Activated gamma-delta T cell (primary cell): ENCODE results near the gene ANXA3.
"Not testable (repeated sequence)": the region's sequence is repeated elsewhere in the genome, so short reads cannot be mapped to it uniquely, and the experiment has no call there.

Experiments
- DNase-seq: peaks from one replicate; lab custom pipeline; 2025; lab: John Stamatoyannopoulos, UW

Gene ANXA3

GRCh38 chr4:78543424-78544125 lies 8.0 kb upstream of the ANXA3 start:
- DNase-seq = no peak

GRCh38 chr4:78544678-78545077 lies 6.9 kb upstream of the ANXA3 start:
- DNase-seq = no peak

DNA sequence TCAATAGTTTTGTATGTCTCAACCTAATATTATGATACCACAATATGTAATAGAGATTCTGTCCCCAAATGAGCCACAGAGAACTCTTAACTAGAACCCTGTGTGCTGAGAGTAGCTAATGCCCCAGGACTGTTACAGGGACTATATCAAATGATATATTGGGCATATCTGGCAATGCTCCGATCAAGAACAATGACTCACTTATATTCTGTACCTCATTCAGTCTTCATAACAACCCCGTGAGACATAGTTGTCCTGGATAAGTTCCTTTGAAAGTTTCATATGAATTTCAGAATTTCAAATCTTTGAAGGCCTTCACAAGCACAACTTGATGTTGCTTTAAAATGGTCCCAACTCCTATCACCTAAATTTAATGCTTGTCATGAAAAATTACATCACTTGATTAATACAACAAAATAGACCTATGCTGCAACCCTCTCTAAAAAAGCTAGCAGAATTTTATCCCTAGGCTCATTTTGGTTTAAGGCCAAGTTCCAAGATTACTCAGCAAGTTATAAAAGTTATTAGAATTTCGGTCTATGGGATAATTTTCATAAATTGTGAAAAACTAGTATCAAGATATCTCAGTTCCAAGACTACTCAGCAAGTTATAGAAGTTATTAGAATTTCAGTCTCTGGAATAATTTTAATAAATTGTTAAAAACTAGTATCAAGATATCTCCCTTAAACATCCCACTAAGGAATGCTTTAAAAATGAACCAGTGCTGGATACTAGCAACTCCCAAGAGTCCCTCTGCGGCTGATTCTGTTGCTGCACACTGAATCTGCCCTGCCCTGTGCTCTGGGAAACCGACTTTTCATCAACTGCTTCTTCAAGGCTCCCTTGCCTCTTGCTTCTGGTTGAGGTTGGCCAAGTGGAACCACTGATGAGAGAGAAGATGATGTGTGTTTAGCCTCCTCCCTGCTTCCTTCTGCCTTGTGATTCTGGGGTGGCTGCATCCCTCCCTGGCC lies 6.0 kb upstream of the ANXA3 start:
- DNase-seq = no peak

DNA sequence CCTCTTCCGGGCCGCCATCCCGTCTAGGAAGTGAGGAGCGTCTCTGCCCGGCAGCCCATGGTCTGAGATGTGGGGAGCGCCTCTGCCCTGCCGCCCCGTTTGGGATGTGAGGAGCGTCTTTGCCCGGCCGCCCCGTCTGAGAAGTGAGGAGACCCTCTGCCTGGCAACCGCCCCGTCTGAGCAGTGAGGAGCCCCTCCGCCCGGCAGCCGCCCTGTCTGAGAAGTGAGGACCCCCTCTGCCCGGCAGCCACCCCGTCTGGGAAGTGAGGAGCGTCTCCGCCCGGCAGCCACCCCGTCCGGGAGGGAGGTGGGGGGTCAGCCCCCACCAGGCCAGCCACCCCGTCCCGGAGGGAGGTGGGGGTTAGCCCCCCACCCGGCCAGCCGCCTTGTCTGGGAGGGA lies 3.7 kb upstream of the ANXA3 start:
- DNase-seq = not testable (repeated sequence)

GRCh38 chr4:78548889-78549288 lies 2.7 kb upstream of the ANXA3 start:
- DNase-seq = not testable (repeated sequence)

DNA sequence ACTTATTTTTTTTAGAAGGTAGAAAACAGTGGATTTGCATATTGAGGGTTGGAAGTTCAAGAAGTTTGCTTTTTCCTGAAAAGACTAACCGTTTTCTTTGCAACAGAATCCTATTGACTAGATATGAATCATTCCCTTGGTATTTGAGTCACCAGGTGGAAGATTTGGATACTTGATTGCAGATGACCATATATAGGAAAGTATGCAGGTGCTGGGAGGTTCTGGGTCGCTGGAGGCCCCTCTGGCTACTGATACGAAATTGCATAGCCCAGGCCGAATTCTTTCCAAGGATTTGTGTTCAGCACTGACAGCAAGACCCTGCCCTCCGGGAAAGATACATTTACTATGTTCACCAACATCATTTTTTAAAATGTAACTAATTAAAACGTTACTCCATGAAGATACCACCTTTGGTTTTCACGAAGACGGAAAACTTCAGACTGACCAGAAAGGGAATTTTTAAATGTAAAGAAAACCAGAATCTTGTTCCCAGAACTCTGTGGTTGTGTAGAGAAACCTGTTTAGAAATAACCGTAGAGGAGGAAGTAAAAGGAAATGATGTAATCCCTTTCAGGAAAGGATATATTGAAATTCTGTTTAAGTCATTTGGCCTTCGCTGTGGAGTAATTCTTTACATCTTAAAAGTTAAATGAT lies 946 bp downstream of the ANXA3 start:
- DNase-seq = no peak

DNA sequence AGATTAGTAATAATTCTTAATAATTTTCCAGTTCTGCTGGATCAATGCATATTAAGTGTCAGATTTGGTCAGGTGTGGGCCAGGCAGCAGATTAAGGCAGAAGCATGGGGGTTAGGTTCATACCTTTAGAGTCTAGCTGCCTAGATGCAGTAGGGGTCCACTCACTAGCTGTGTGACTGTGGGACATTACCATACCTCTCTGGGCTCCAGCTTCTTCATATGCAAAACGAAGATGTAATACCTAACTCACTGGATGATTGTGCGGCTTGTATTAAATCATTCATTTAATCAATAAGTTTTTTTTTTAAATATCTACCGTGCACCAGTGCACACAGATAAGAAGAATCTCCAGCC lies 1.4 kb downstream of the ANXA3 start:
- no peak for DNase-seq

GRCh38 chr4:78553529-78554060 lies 2.0 kb downstream of the ANXA3 start:
- no peak for DNase-seq

DNA sequence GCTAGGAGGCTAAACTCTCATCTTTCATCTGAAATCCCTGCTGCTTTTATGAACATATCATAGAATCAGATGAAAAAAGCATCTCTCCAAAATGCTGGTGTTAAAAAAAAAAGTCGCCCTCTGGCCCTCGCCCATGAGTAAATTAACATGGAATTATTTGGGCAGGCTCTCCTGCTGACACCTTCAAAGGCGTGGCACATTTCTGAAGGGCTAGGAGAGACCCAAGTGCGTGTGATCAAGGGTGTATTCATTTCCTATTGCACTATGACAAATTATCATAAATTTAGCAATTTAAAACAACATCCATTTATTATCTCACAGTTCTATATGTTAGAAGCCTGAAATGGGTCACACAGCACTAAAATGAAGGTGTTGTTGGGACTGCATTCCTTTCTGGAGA lies 5.1 kb downstream of the ANXA3 start:
- DNase-seq = no peak

DNA sequence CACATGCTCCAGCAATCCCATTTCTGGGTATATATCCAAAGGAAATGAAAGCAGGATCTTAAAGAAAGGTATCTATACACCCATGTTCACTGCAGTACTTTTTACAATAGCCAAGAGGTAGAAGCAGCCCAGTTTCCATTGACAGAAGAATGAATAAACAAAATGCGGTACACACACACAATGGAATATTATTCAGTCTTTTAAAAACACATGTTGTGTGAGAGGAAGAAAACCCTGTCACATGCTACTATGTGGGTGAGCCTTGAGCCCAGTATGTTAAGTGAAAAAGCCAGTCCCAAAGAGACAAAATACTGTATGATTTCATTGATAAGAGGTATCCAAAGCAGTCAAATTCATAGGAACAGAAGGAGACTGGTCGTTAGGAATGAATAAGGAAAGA lies 6.3 kb downstream of the ANXA3 start:
- no peak for DNase-seq

DNA sequence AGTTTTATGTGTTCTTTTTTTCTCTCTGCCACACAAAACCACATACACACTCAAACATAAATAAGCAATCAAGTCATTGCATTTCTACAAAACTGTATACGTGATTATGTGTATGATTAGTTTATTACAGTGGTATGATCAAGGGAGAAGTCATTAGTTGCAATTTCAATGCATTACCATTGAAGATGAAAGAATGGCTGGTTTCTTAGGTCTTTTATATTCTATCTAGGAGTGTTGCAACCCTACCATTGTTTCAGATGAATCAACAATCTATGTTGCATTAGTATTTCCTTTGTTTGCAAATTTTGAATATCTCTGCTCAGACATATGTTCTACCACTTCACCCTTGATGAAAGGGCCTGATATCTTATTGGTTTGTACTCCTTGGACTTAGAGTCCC lies 6.8 kb downstream of the ANXA3 start:
- DNase-seq = no peak

DNA sequence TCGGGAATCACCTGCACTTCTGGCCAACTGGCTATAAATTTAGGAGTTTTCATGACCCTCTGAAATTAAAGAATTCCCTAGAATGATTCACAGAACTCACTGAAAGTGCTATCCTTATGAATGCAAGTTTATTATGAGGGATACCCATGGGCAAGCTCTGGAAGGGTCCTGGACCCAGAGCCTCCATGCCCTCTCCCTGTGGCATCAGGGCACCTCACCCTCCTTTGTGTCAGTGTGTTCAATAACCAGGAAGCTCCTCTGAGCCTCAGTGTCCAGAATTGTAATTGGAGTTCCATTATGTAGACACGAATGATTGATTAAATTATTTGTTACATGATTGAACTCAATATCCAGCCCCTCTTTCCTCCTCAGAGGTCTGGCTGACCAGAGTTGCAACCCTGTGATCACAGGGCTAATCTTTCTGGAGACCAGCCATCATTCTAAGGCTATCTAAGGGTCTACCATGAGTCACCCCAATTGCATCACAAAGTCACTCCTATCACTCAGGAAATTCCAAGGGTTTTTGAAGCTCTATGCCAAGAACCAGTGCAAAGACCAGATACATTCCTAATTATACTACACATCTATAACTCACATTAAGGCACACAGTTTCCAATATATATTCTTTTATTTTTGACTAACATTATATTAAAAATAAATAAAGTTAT lies 8.9 kb downstream of the ANXA3 start:
- no peak for DNase-seq

DNA sequence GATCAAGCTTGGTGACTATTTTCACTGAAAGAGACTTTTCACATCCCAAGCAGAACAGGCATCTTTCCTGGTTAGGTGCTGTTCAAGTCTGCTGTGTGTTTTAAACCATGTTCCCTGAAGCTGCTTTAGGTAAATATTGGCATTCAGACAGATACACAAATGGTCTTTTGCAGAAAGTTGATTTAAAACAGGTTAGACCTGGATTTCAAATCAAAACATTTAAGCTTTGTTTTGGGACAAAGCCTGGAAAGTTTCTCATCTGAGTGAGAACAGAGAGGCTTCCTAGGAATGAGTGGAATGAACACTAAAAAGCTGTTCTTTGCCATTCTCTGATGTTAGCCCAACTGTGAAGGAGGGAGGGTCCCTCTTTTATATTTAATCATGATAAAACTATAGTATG lies 10.1 kb downstream of the ANXA3 start:
- DNase-seq = no peak

DNA sequence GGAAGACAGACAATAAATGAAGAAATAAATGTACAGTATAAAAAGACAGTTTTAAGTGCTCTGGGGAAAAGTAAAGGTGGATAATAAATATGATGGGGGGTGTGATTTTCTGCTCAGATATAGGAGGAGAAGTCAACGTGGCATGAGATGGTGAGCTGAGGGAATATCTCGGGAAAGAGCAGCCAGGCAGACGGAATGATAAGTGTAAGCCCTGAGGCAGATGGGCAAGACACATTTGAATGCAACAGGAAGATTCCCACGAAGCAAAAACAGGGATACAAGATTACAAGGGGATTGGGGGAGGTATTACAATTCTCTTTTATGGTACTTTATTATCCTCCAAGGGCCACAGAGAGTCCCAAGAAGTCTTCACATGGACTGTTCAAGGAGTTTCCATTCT lies 11.1 kb downstream of the ANXA3 start:
- DNase-seq = no peak

DNA sequence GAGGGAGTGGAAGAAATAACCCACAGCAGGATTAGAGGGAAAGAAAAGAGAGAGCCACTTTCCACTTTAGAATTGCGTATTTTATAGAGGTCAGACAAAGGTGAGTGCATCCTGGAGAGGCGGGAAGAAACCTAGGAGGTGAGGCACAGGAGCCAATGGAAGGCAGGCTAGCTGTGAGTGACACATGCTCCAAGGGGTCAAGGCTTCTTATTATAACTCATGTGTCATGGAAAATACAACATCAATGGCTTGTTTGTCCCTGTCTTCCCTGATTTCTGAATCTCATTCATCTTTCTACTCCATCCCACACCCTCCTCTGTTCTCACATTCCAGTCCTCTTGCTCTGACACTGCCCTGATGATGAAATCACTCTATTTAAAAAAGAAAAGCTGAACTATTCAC lies 14.4 kb downstream of the ANXA3 start:
- DNase-seq = no peak

- DNase-seq = no peak
These were observed 15.4 kb downstream of the ANXA3 start for GRCh38 chr4:78566834-78567499.

DNA sequence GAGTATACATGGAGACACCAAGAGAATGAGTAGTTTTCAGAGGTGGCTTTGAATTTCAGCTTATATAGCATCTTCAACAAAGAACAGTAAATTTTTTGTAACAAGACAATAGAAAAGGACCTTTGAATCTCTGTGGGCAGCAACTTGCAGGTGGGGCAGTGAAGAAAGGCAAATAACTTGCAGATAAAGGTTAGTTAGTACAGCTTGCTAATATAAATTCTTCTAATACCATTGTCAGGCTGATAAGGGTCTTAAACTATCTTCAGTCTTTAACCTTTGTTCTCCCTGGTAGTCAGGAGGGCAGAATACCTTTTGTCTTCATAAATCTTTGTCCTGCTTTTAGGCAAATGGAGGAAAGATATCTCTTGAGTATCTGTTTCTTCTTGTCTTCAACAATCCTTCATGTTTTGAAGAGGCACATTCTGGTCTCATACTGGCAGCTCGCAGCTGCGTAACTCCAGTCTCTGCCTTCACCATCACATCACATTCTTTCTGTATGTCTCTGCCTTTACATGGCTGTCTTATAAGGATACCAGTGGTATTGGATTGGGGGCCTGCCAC lies 16.0 kb downstream of the ANXA3 start:
- no peak for DNase-seq

- DNase-seq = no peak
These were observed 17.2 kb downstream of the ANXA3 start for GRCh38 chr4:78568640-78569305.

DNA sequence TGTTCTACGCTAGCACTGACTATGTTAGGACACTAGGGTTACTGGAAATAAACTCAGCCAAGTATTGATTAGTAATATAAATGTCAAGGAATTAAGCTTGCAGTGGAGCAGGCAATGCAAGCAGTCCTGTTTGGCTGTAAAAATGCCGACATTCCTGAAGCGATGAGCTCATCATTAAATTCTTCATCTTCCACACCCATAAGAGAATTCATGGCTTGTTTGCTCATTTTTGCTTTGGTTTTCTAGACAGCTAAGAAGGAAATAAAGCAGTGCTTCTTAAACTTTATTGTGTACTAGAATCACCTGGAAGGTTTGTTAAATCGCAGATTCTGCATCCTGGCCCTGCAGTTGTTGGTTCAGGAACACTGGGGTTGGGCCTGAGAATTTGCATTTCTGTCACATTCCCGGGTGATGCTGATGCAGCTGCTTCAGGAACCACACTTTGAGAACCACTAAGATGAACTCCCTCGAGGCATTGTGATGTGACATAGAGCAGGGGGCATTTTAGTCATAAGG lies 17.8 kb downstream of the ANXA3 start:
- no peak for DNase-seq

DNA sequence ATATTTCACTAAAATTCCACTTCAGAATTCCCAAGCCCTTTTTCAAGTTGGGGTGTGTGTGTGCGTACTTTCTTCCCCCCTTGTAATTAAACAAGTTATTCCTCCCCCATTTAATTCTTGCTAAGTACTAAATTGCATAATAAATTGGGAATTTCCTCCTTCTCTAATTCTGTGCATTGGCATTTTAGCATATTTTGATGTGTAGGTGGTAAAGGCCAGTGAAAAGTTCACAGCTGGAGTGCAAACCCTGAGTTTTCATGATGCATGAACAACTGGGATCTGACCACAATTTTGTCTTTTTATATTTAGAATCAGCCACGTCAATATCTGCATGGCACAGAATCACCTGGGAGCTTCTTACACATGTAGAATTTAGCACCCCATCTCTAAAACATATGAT lies 18.5 kb downstream of the ANXA3 start:
- no peak for DNase-seq
